ENCODE results near the gene UBR3. TPM values are rescaled to one million over a fixed set of nuclear protein-coding genes. Genes with fewer than 3 reads are reported as not detected.

Gene UBR3
- total RNA-seq, 1 experiment from 2014 or later: 16.4 TPM

DNA sequence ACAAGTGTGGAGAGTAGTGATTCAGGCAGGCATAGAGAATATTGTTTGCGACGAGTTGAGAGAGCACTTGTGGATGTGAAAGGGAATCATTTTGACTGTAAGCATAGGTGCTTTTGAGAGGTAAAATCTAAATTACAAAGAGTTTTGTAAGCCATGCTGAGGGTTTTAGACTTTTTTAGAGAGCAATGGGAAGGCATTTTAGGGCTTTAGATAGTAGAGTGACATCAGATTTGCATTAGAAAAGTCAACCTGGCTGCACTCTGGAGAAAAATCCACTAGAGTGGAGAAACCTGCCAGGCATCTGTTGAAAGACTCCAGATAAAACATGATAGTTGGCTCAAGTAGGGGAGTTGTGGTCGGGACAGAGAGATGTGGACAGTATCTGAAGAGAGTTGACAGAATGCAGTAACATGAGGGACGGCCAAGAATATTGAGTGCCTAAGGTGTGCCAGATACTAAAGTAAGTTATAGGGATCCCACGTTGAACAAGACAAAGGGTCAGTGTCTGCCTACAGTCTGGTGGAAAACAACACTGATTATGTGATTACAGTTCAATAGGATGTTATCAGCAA, 258.9 kb downstream of the UBR3 start:
- H3K27me3 Mint-ChIP-seq (ENCODE audit: low read depth): no peaks in the 10 kb centered on the region
- H3K4me1 Mint-ChIP-seq: peaks cover 23% of the 10 kb centered on the region
- DNase-seq (ENCODE audit: low spot score): no peak
- TF ChIP-seq FOXJ3 (CRISPR knock-in tag; IDR thresholded peaks at IDR 0.05; ENCODE audit: borderline replicate concordance) (no peak), ZNF121 (CRISPR knock-in tag; IDR thresholded peaks at IDR 0.05) (no peak), ARID4B (CRISPR knock-in tag; IDR thresholded peaks at IDR 0.05; ENCODE audit: borderline replicate concordance) (no peak)
- TF ChIP-seq, protein P1, sequence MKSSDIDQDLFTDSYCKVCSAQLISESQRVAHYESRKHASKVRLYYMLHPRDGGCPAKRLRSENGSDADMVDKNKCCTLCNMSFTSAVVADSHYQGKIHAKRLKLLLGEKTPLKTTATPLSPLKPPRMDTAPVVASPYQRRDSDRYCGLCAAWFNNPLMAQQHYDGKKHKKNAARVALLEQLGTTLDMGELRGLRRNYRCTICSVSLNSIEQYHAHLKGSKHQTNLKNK (CRISPR knock-in tag; IDR thresholded peaks at IDR 0.05): no peak
- ChIA-PET CTCF (no interaction called here), POLR2A (no interaction called here)
- peak; percentile 57 for ATAC-seq
- H3K9me3 Mint-ChIP-seq: peaks cover 9% of the 10 kb centered on the region
- H3K27ac Mint-ChIP-seq: no peak overlapping the region
- no peak overlapping the region for H3K4me3 Mint-ChIP-seq
- peaks cover 11% of the 10 kb centered on the region for H3K36me3 Mint-ChIP-seq

GRCh38 chr2:170086751-170087412, 259.6 kb downstream of the UBR3 start:
- Mint-ChIP-seq H3K4me3 (no peak overlapping the region), H3K27ac (no peak overlapping the region), H3K36me3 (peaks cover 16% of the 10 kb centered on the region), H3K4me1 (peaks cover 20% of the 10 kb centered on the region), H3K27me3 (ENCODE audit: low read depth) (no peaks in the 10 kb centered on the region), H3K9me3 (peaks cover 16% of the 10 kb centered on the region)
- no peak for ATAC-seq
- ChIA-PET POLR2A (interaction anchor here (0.6 kb wide), 1 partner anchor 411 kb away, joined by 5 read pairs; no protein-coding TSS in a partner anchor), CTCF (no interaction called here)
- TF ChIP-seq CBFB (CRISPR knock-in tag; IDR thresholded peaks at IDR 0.05; ENCODE audit: low read depth) (no peak), TCF7 (CRISPR knock-in tag; IDR thresholded peaks at IDR 0.05; ENCODE audit: low read depth) (no peak), PRRX2 (CRISPR knock-in tag; IDR thresholded peaks at IDR 0.05) (no peak), JUN (CRISPR knock-in tag; IDR thresholded peaks at IDR 0.05) (no peak), E2F1 (CRISPR knock-in tag; IDR thresholded peaks at IDR 0.05) (no peak), NR2C2 (CRISPR knock-in tag; IDR thresholded peaks at IDR 0.05) (no peak), MXD4 (CRISPR knock-in tag; IDR thresholded peaks at IDR 0.05; ENCODE audit: borderline replicate concordance) (no peak), ZNF423 (CRISPR knock-in tag; IDR thresholded peaks at IDR 0.05) (no peak), ATF3 (CRISPR knock-in tag; conservative IDR thresholded peaks at IDR 0.05) (no peak), OVOL2 (CRISPR knock-in tag; IDR thresholded peaks at IDR 0.05; ENCODE audit: borderline replicate concordance) (no peak), CREB1 (CRISPR knock-in tag; IDR thresholded peaks at IDR 0.05) (no peak), KAT7 (CRISPR knock-in tag; IDR thresholded peaks at IDR 0.05; ENCODE audit: borderline replicate concordance) (no peak), FOXK1 (CRISPR knock-in tag; IDR thresholded peaks at IDR 0.05) (no peak), HMGXB4 (CRISPR knock-in tag; IDR thresholded peaks at IDR 0.05) (no peak), RORB (CRISPR knock-in tag; IDR thresholded peaks at IDR 0.05) (no peak), SMAD4 (CRISPR knock-in tag; IDR thresholded peaks at IDR 0.05) (no peak), TEAD1 (CRISPR knock-in tag; IDR thresholded peaks at IDR 0.05) (no peak), PREB (CRISPR knock-in tag; IDR thresholded peaks at IDR 0.05; ENCODE audit: borderline replicate concordance) (no peak), MAX (CRISPR knock-in tag; IDR thresholded peaks at IDR 0.05) (no peak)
- TF ChIP-seq, protein P2, sequence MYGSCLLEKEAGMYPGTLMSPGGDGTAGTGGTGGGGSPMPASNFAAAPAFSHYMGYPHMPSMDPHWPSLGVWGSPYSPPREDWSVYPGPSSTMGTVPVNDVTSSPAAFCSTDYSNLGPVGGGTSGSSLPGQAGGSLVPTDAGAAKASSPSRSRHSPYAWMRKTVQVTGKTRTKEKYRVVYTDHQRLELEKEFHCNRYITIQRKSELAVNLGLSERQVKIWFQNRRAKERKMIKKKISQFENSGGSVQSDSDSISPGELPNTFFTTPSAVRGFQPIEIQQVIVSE (CRISPR knock-in tag; IDR thresholded peaks at IDR 0.05; ENCODE audit: borderline replicate concordance): no peak
- DNase-seq (ENCODE audit: low spot score): no peak

Measured in WTC11 (cell line).